Esophagus muscularis mucosa (tissue), 4 donors: ENCODE results near the gene MORC2.

ENCODE experiments used
- EP300 ChIP-seq: sonication (generic); formaldehyde crosslinking; IDR thresholded peaks from one replicate; pipeline ENCODE4 v1.6.1; 2017; ENCODE audit warnings: antibody characterized with exemption
- POLR2A ChIP-seq: fragments of 450-650 bp; IDR thresholded peaks from one replicate; pipeline ENCODE4 v1.6.1; 2017; ENCODE audit warnings: antibody characterized with exemption, moderate library complexity, mild to moderate bottlenecking, low read depth
- POLR2AphosphoS5 ChIP-seq, 2 donors: sonication (generic); formaldehyde crosslinking; IDR thresholded peaks; one replicate each; pipeline ENCODE4 v1.6.1; 2017; ENCODE audit warnings: antibody characterized with exemption in 2 of 2
- TF ChIP-seq, protein P1 (sequence below), 3 experiments: fragments of 200-600 bp in 2 of 3; fragments of 450-650 bp in 1 of 3; sonication (generic) in 2 of 3; IDR thresholded peaks; one replicate each; pipeline ENCODE4 v1.5.1; 2017 to 2019; ENCODE audit warnings: antibody characterized with exemption in 3 of 3, mild to moderate bottlenecking in 2 of 3, moderate library complexity in 1 of 3

- TF ChIP-seq, protein P1, sequence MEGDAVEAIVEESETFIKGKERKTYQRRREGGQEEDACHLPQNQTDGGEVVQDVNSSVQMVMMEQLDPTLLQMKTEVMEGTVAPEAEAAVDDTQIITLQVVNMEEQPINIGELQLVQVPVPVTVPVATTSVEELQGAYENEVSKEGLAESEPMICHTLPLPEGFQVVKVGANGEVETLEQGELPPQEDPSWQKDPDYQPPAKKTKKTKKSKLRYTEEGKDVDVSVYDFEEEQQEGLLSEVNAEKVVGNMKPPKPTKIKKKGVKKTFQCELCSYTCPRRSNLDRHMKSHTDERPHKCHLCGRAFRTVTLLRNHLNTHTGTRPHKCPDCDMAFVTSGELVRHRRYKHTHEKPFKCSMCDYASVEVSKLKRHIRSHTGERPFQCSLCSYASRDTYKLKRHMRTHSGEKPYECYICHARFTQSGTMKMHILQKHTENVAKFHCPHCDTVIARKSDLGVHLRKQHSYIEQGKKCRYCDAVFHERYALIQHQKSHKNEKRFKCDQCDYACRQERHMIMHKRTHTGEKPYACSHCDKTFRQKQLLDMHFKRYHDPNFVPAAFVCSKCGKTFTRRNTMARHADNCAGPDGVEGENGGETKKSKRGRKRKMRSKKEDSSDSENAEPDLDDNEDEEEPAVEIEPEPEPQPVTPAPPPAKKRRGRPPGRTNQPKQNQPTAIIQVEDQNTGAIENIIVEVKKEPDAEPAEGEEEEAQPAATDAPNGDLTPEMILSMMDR (IDR thresholded peaks at IDR 0.05) = no peak
- TF ChIP-seq POLR2AphosphoS5 (IDR thresholded peaks at IDR 0.05) (no peak), POLR2A (no peak), EP300 (no peak)
These were observed 27.2 kb downstream of the MORC2 start for GRCh38 chr22:30941363-30941740.
